ENCODE results near the gene HIBADH. TPM values are rescaled to one million over a fixed set of nuclear protein-coding genes. Genes with fewer than 3 reads are reported as not detected.

HIBADH gene
- 27.5 TPM for polyA plus RNA-seq (2013)

GRCh38 chr7:27662490-27663205 is at the start of gene HIBADH:
Gene HIBADH, minus strand, starts transcription at chr7:27662883. Its CDS starts 95 bp downstream, at chr7:27662788.
- CTCF ChIA-PET = interaction anchor here (0.8 to 1.2 kb wide), 3 partner anchors 31 to 82 kb away, joined by 3 read pairs; partner anchors contain the start of gene TAX1BP1
- H3K4me3 ChIP-seq (ENCODE audit: control insufficient read depth in 1 of 7, extremely low read depth in 1 of 7, insufficient read depth in 4 of 7, low read depth in 2 of 7, low read length in 6 of 7) = peak within 1 kb of the TSS; percentile 92 to 96 (median 93)
- WGBS (ENCODE audit: insufficient coverage) = 0% methylated on average over 43 of the region's 67 CpGs
- H3K9me3 ChIP-seq (ENCODE audit: control extremely low read depth in 1 of 5, control insufficient read depth in 4 of 5, insufficient read depth in 2 of 5, low read depth in 1 of 5, low read length in 4 of 5) = no peaks in the 10 kb centered on the region
- peak; percentile 99 to 100 (median 100) for DNase-seq
- POLR2A ChIA-PET = interaction anchor here (1.2 kb wide), 1 partner anchor 78 kb away, joined by 4 read pairs; the partner anchor contains the start of gene TAX1BP1
- H3K27me3 ChIP-seq (replicated peaks in 2 of 5; ENCODE audit: control insufficient read depth in 4 of 5, insufficient read depth in 5 of 5, low read length in 4 of 5) = no peaks in the 10 kb centered on the region
- H3K27ac ChIP-seq (ENCODE audit: insufficient read depth in 1 of 2, low read depth in 1 of 2, low read length in 2 of 2, poor library complexity in 1 of 2, severe bottlenecking in 2 of 2) = peak within 1 kb of the TSS; percentile 46 to 89
- H3K36me3 ChIP-seq (ENCODE audit: control insufficient read depth in 4 of 4, insufficient read depth in 4 of 4, low read length in 3 of 4) = peaks cover 0 to 3% (median 0%) of the 10 kb centered on the region in 4 experiments
- peaks cover 0 to 17% (median 12%) of the 10 kb centered on the region in 4 experiments for H3K4me1 ChIP-seq (ENCODE audit: control extremely low read depth in 1 of 4, control insufficient read depth in 4 of 4, insufficient read depth in 4 of 4, low read length in 3 of 4)

- no peak overlapping the region for H3K27ac ChIP-seq (ENCODE audit: insufficient read depth in 1 of 2, low read depth in 1 of 2, low read length in 2 of 2, poor library complexity in 1 of 2, severe bottlenecking in 2 of 2)
- DNase-seq = no peak
- ChIA-PET POLR2A (no interaction called here), CTCF (no interaction called here)
- H3K4me3 ChIP-seq (ENCODE audit: control insufficient read depth in 1 of 7, extremely low read depth in 1 of 7, insufficient read depth in 4 of 7, low read depth in 2 of 7, low read length in 6 of 7) = no peak overlapping the region
- H3K27me3 ChIP-seq (replicated peaks in 2 of 5; ENCODE audit: control insufficient read depth in 4 of 5, insufficient read depth in 5 of 5, low read length in 4 of 5) = no peaks in the 10 kb centered on the region
- H3K36me3 ChIP-seq (ENCODE audit: control insufficient read depth in 4 of 4, insufficient read depth in 4 of 4, low read length in 3 of 4) = no peaks in the 10 kb centered on the region
- H3K9me3 ChIP-seq (ENCODE audit: control extremely low read depth in 1 of 5, control insufficient read depth in 4 of 5, insufficient read depth in 2 of 5, low read depth in 1 of 5, low read length in 4 of 5) = peaks cover 0 to 4% (median 0%) of the 10 kb centered on the region in 5 experiments
- no peaks in the 10 kb centered on the region for H3K4me1 ChIP-seq (ENCODE audit: control extremely low read depth in 1 of 4, control insufficient read depth in 4 of 4, insufficient read depth in 4 of 4, low read length in 3 of 4)
- WGBS (ENCODE audit: insufficient coverage) = 88% methylated on average over 2 of the region's 3 CpGs
These were observed 49.5 kb upstream of the HIBADH start for GRCh38 chr7:27712217-27712616.

GRCh38 chr7:27709137-27710075 is 46.7 kb upstream of the HIBADH start:
- Histone ChIP-seq H3K27me3 (replicated peaks in 2 of 5; ENCODE audit: control insufficient read depth in 4 of 5, insufficient read depth in 5 of 5, low read length in 4 of 5) (no peaks in the 10 kb centered on the region), H3K4me3 (ENCODE audit: control insufficient read depth in 1 of 7, extremely low read depth in 1 of 7, insufficient read depth in 4 of 7, low read depth in 2 of 7, low read length in 6 of 7) (no peak overlapping the region), H3K4me1 (ENCODE audit: control extremely low read depth in 1 of 4, control insufficient read depth in 4 of 4, insufficient read depth in 4 of 4, low read length in 3 of 4) (no peaks in the 10 kb centered on the region), H3K9me3 (ENCODE audit: control extremely low read depth in 1 of 5, control insufficient read depth in 4 of 5, insufficient read depth in 2 of 5, low read depth in 1 of 5, low read length in 4 of 5) (peaks cover 0 to 4% (median 0%) of the 10 kb centered on the region in 5 experiments), H3K27ac (ENCODE audit: insufficient read depth in 1 of 2, low read depth in 1 of 2, low read length in 2 of 2, poor library complexity in 1 of 2, severe bottlenecking in 2 of 2) (no peak overlapping the region), H3K36me3 (ENCODE audit: control insufficient read depth in 4 of 4, insufficient read depth in 4 of 4, low read length in 3 of 4) (no peaks in the 10 kb centered on the region)
- WGBS (ENCODE audit: insufficient coverage) = 100% methylated on average over 2 of the region's 2 CpGs
- ChIA-PET POLR2A (no interaction called here), CTCF (interaction anchor here (1.1 to 1.6 kb wide), 3 partner anchors 10 to 50 kb away, joined by 3 read pairs; no protein-coding TSS in a partner anchor)
- peak in 1 of 3 donors; percentile 13 for DNase-seq

- Histone ChIP-seq H3K27me3 (replicated peaks in 2 of 5; ENCODE audit: control insufficient read depth in 4 of 5, insufficient read depth in 5 of 5, low read length in 4 of 5) (no peaks in the 10 kb centered on the region), H3K9me3 (ENCODE audit: control extremely low read depth in 1 of 5, control insufficient read depth in 4 of 5, insufficient read depth in 2 of 5, low read depth in 1 of 5, low read length in 4 of 5) (peaks cover 0 to 4% (median 0%) of the 10 kb centered on the region in 5 experiments), H3K4me3 (ENCODE audit: control insufficient read depth in 1 of 7, extremely low read depth in 1 of 7, insufficient read depth in 4 of 7, low read depth in 2 of 7, low read length in 6 of 7) (no peak overlapping the region), H3K27ac (ENCODE audit: insufficient read depth in 1 of 2, low read depth in 1 of 2, low read length in 2 of 2, poor library complexity in 1 of 2, severe bottlenecking in 2 of 2) (no peak overlapping the region), H3K4me1 (ENCODE audit: control extremely low read depth in 1 of 4, control insufficient read depth in 4 of 4, insufficient read depth in 4 of 4, low read length in 3 of 4) (no peaks in the 10 kb centered on the region), H3K36me3 (ENCODE audit: control insufficient read depth in 4 of 4, insufficient read depth in 4 of 4, low read length in 3 of 4) (no peaks in the 10 kb centered on the region)
- WGBS (ENCODE audit: insufficient coverage) = 100% methylated on average over 2 of the region's 6 CpGs
- ChIA-PET POLR2A (no interaction called here), CTCF (no interaction called here)
- no peak for DNase-seq
These were observed 45.8 kb upstream of the HIBADH start for GRCh38 chr7:27708485-27708884.

GRCh38 chr7:27705200-27705594 is 42.5 kb upstream of the HIBADH start:
- DNase-seq = no peak
- Histone ChIP-seq H3K36me3 (ENCODE audit: control insufficient read depth in 4 of 4, insufficient read depth in 4 of 4, low read length in 3 of 4) (no peaks in the 10 kb centered on the region), H3K27me3 (replicated peaks in 2 of 5; ENCODE audit: control insufficient read depth in 4 of 5, insufficient read depth in 5 of 5, low read length in 4 of 5) (no peaks in the 10 kb centered on the region), H3K9me3 (ENCODE audit: control extremely low read depth in 1 of 5, control insufficient read depth in 4 of 5, insufficient read depth in 2 of 5, low read depth in 1 of 5, low read length in 4 of 5) (peaks cover 0 to 2% (median 0%) of the 10 kb centered on the region in 5 experiments), H3K4me1 (ENCODE audit: control extremely low read depth in 1 of 4, control insufficient read depth in 4 of 4, insufficient read depth in 4 of 4, low read length in 3 of 4) (no peaks in the 10 kb centered on the region), H3K4me3 (ENCODE audit: control insufficient read depth in 1 of 7, extremely low read depth in 1 of 7, insufficient read depth in 4 of 7, low read depth in 2 of 7, low read length in 6 of 7) (no peak overlapping the region), H3K27ac (ENCODE audit: insufficient read depth in 1 of 2, low read depth in 1 of 2, low read length in 2 of 2, poor library complexity in 1 of 2, severe bottlenecking in 2 of 2) (no peak overlapping the region)
- 95% methylated on average over 2 of the region's 2 CpGs for WGBS (ENCODE audit: insufficient coverage)
- ChIA-PET POLR2A (no interaction called here), CTCF (no interaction called here)

- POLR2A ChIA-PET = interaction anchor here (0.5 kb wide), 1 partner anchor 424 kb away, joined by 4 read pairs; no protein-coding TSS in a partner anchor
- 72% methylated on average over 2 of the region's 3 CpGs for WGBS (ENCODE audit: insufficient coverage)
- no peak for DNase-seq
- Histone ChIP-seq H3K4me3 (ENCODE audit: control insufficient read depth in 1 of 7, extremely low read depth in 1 of 7, insufficient read depth in 4 of 7, low read depth in 2 of 7, low read length in 6 of 7) (no peak overlapping the region), H3K27ac (ENCODE audit: insufficient read depth in 1 of 2, low read depth in 1 of 2, low read length in 2 of 2, poor library complexity in 1 of 2, severe bottlenecking in 2 of 2) (no peak overlapping the region), H3K36me3 (ENCODE audit: control insufficient read depth in 4 of 4, insufficient read depth in 4 of 4, low read length in 3 of 4) (no peaks in the 10 kb centered on the region), H3K9me3 (ENCODE audit: control extremely low read depth in 1 of 5, control insufficient read depth in 4 of 5, insufficient read depth in 2 of 5, low read depth in 1 of 5, low read length in 4 of 5) (peaks cover 0 to 2% (median 0%) of the 10 kb centered on the region in 5 experiments), H3K27me3 (replicated peaks in 2 of 5; ENCODE audit: control insufficient read depth in 4 of 5, insufficient read depth in 5 of 5, low read length in 4 of 5) (no peaks in the 10 kb centered on the region), H3K4me1 (ENCODE audit: control extremely low read depth in 1 of 4, control insufficient read depth in 4 of 4, insufficient read depth in 4 of 4, low read length in 3 of 4) (no peaks in the 10 kb centered on the region)
- CTCF ChIA-PET = no interaction called here
These were observed 41.9 kb upstream of the HIBADH start for GRCh38 chr7:27704422-27705199.
